Suprapubic skin (tissue), 3 donors: Measurements from ENCODE around the gene LILRB5.
"Not testable (repeated sequence)": the region's sequence is repeated elsewhere in the genome, so short reads cannot be mapped to it uniquely, and the experiment has no call there.

Experiments used
- POLR2A ChIP-seq, 2 donors: fragments of 450-650 bp; IDR thresholded peaks; one replicate each; pipeline ENCODE4 v1.6.1; 2017; ENCODE audit warnings: antibody characterized with exemption in 2 of 2, mild to moderate bottlenecking in 2 of 2, moderate library complexity in 2 of 2
- TF ChIP-seq, protein P1 (sequence below), 2 donors: fragments of 200-600 bp in 1 of 2; fragments of 450-650 bp in 1 of 2; sonication (generic) in 1 of 2; IDR thresholded peaks; one replicate each; pipeline ENCODE4 v1.5.1; 2016 to 2019; ENCODE audit warnings: antibody characterized with exemption in 2 of 2, mild to moderate bottlenecking in 1 of 2, moderate library complexity in 1 of 2

DNA sequence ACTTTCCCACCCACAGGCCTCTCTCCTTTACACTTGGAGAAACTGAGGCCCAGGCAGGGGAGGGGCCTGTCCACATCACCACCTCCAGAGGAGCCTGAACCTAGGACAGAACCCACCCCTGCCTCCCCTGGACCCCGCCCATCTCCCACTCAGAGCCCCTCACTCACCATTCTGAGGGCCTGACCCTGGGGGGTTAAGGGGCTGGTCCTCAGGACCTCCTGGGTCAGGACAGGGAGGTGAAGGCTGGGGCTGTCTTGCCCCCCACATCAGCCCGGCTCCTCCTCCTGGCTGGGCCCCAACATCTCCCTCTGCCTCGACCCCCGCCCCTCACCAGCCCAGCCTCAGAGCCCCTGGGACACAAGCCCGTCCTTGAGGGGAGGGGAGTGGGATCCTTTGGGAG, 37.4 kb downstream of the LILRB5 start:
- TF ChIP-seq, protein P1, sequence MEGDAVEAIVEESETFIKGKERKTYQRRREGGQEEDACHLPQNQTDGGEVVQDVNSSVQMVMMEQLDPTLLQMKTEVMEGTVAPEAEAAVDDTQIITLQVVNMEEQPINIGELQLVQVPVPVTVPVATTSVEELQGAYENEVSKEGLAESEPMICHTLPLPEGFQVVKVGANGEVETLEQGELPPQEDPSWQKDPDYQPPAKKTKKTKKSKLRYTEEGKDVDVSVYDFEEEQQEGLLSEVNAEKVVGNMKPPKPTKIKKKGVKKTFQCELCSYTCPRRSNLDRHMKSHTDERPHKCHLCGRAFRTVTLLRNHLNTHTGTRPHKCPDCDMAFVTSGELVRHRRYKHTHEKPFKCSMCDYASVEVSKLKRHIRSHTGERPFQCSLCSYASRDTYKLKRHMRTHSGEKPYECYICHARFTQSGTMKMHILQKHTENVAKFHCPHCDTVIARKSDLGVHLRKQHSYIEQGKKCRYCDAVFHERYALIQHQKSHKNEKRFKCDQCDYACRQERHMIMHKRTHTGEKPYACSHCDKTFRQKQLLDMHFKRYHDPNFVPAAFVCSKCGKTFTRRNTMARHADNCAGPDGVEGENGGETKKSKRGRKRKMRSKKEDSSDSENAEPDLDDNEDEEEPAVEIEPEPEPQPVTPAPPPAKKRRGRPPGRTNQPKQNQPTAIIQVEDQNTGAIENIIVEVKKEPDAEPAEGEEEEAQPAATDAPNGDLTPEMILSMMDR (IDR thresholded peaks at IDR 0.05) = not testable (repeated sequence)
- not testable (repeated sequence) for TF ChIP-seq POLR2A (IDR thresholded peaks at IDR 0.05)
